HEK293T (cell line): ENCODE measurements around the gene LIMK1.

ENCODE experiments used
- CTCF ChIA-PET: fragments of 350-600 bp; formaldehyde crosslinking; extraction: SDS; loops from one replicate; lab custom pipeline; 2021; ENCODE audit warnings: antibody characterized with exemption, inconsistent platforms; lab: Yijun Ruan, JAX
- POLR2A ChIA-PET: fragments of 350-600 bp; formaldehyde crosslinking; extraction: SDS; loops from one replicate; lab custom pipeline; 2020; ENCODE audit warnings: antibody characterized with exemption, inconsistent platforms; lab: Yijun Ruan, JAX
- DNase-seq: peaks from one replicate; pipeline ENCODE4 v3.0.0; 2012; ENCODE audit warnings: mixed read lengths; ENCODE audit errors: extremely low spot score
- ARNT ChIP-seq: fragments of 450-650 bp; IDR thresholded peaks from 2 replicates; pipeline ENCODE4 v1.6.1; 2017; ENCODE audit warnings: mild to moderate bottlenecking
- BHLHE40 ChIP-seq: fragments of 450-650 bp; IDR thresholded peaks from 2 replicates; pipeline ENCODE4 v1.6.1; 2016; ENCODE audit warnings: mild to moderate bottlenecking, moderate library complexity, borderline replicate concordance
- CTBP1 ChIP-seq: fragments of 450-650 bp; IDR thresholded peaks from 2 replicates; pipeline ENCODE4 v1.6.1; 2016; ENCODE audit warnings: borderline replicate concordance
- ELF4 ChIP-seq: fragments of 450-650 bp; IDR thresholded peaks from 2 replicates; pipeline ENCODE4 v1.6.1; 2017; ENCODE audit warnings: antibody characterized with exemption
- FOXA1 ChIP-seq: fragments of 450-650 bp; IDR thresholded peaks from 2 replicates; pipeline ENCODE4 v1.6.1; 2016; ENCODE audit warnings: mild to moderate bottlenecking
- FOXK2 ChIP-seq: fragments of 450-650 bp; IDR thresholded peaks from 2 replicates; pipeline ENCODE4 v1.6.1; 2016; ENCODE audit warnings: mild to moderate bottlenecking
- FOXM1 ChIP-seq: fragments of 450-650 bp; IDR thresholded peaks from 2 replicates; pipeline ENCODE4 v1.6.1; 2017; ENCODE audit warnings: mild to moderate bottlenecking, borderline replicate concordance
- HDGF ChIP-seq: fragments of 450-650 bp; IDR thresholded peaks from 2 replicates; pipeline ENCODE4 v1.6.1; 2017; ENCODE audit warnings: antibody characterized with exemption, borderline replicate concordance
- L3MBTL2 ChIP-seq: fragments of 450-650 bp; conservative IDR thresholded peaks from 2 replicates; pipeline ENCODE4 v1.6.1; 2016; ENCODE audit warnings: mild to moderate bottlenecking
- LEF1 ChIP-seq: fragments of 450-650 bp; IDR thresholded peaks from 2 replicates; pipeline ENCODE4 v1.6.1; 2017; ENCODE audit warnings: mild to moderate bottlenecking, borderline replicate concordance
- NFRKB ChIP-seq: fragments of 450-650 bp; IDR thresholded peaks from 2 replicates; pipeline ENCODE4 v1.6.1; 2016; ENCODE audit warnings: mild to moderate bottlenecking, moderate library complexity
- SP1 ChIP-seq: fragments of 450-650 bp; IDR thresholded peaks from 2 replicates; pipeline ENCODE4 v1.6.1; 2017
- SUZ12 ChIP-seq: fragments of 450-650 bp; IDR thresholded peaks from 2 replicates; pipeline ENCODE4 v1.6.1; 2016; ENCODE audit warnings: mild to moderate bottlenecking
- TARDBP ChIP-seq: fragments of 450-650 bp; IDR thresholded peaks from 2 replicates; pipeline ENCODE4 v1.6.1; 2016
- ZNF384 ChIP-seq: fragments of 450-650 bp; IDR thresholded peaks from 2 replicates; pipeline ENCODE4 v1.6.1; 2016
- TF ChIP-seq, protein P1 (sequence below): fragments of 450-650 bp; IDR thresholded peaks from 2 replicates; pipeline ENCODE4 v1.6.1; 2016

The LIMK1 gene

GRCh38 chr7:74083117-74083876, at the start of gene LIMK1:
TSS of gene LIMK1 (plus strand) at chr7:74083804. CDS start at chr7:74083991, 187 bp downstream.
- TF ChIP-seq BHLHE40 (no peak), SUZ12 (no peak), ARNT (no peak), CTBP1 (no peak), HDGF (0 out of 2 replicates have a peak, but pooled peaks have one; percentile 28), FOXK2 (no peak), LEF1 (no peak), NFRKB (no peak), TARDBP (no peak), SP1 (no peak), FOXM1 (no peak), ELF4 (no peak), FOXA1 (no peak), L3MBTL2 (peak; percentile 32; the same call in 1 of the 2 replicates), ZNF384 (no peak)
- TF ChIP-seq, protein P1, sequence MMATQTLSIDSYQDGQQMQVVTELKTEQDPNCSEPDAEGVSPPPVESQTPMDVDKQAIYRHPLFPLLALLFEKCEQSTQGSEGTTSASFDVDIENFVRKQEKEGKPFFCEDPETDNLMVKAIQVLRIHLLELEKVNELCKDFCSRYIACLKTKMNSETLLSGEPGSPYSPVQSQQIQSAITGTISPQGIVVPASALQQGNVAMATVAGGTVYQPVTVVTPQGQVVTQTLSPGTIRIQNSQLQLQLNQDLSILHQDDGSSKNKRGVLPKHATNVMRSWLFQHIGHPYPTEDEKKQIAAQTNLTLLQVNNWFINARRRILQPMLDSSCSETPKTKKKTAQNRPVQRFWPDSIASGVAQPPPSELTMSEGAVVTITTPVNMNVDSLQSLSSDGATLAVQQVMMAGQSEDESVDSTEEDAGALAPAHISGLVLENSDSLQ = peak; percentile 36; the same call in 1 of the 2 replicates
- ChIA-PET CTCF (interaction anchor here (1.0 kb wide), 1 partner anchor 14 kb away, joined by 3 read pairs; no protein-coding TSS in a partner anchor), POLR2A (interaction anchor here (0.5 to 3.7 kb wide), 6 partner anchors 11 to 90 kb away, joined by 3 to 12 read pairs (median 4); partner anchors contain the start of gene EIF4H)
- peak; percentile 95 for DNase-seq

DNA sequence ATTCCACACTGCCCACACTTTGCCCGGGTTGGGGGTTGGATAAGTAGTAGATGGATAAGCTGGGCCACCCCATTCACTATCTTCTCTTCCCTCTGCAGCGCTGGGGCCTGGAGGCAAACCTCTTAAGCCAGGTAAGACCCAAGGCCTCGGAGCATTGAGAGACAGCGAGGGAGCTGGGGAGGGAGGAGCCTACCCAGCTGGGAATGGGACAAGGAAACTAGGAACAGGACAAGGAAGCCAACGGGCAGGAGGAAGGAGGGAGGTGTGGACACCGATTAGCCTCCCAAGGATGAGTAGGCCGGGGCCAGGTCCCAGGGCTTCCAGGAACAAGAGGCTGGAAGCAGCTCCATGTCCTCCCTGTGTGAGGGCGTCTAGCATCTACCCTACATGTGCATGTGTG, 46.0 kb upstream of the LIMK1 start:
- no peak for DNase-seq
- CTCF ChIA-PET = interaction anchor here (2.8 kb wide), 1 partner anchor 11 kb away, joined by 18 read pairs; no protein-coding TSS in a partner anchor
- TF ChIP-seq FOXK2 = no peak
- no peak for TF ChIP-seq FOXA1
- no peak for TF ChIP-seq SP1
- TF ChIP-seq ARNT = no peak
- no peak for TF ChIP-seq CTBP1
- no peak for TF ChIP-seq BHLHE40
- no peak for TF ChIP-seq TARDBP
- TF ChIP-seq, protein P1 = no peak
- TF ChIP-seq ZNF384 = no peak
- TF ChIP-seq NFRKB = no peak
- TF ChIP-seq FOXM1 = no peak
- TF ChIP-seq L3MBTL2 = no peak
- no peak for TF ChIP-seq HDGF
- TF ChIP-seq LEF1 = no peak
- no peak for TF ChIP-seq SUZ12
- no peak for TF ChIP-seq ELF4
- POLR2A ChIA-PET = no interaction called here

- ChIA-PET CTCF (interaction anchor here (2.8 kb wide), 1 partner anchor 12 kb away, joined by 18 read pairs; no protein-coding TSS in a partner anchor), POLR2A (no interaction called here)
- no peak for DNase-seq
- TF ChIP-seq FOXK2 (no peak), FOXA1 (no peak), ELF4 (no peak), ARNT (no peak), TARDBP (no peak), NFRKB (no peak)
- TF ChIP-seq, protein P1 = no peak
Measured at GRCh38 chr7:74038194-74038961, 45.2 kb upstream of the LIMK1 start.

DNA sequence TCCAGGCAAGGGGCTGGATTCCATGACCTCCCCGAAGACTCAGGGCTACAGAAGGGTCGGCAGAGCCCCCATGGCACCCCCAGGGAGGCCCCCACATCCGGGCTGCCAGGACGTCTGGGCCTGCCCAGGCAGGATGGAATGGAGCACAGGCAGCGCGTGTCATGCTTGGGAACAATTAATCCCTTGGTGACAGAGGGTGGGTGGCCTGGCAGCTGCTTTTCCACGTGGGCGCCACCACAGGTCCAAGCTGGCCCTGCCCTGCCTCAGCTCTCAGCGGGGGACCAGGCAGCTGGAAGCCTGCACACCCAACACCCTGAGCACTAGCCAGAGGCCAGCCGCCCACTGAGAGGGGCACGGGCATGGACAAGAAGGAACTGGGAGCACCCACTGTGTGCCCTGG, 44.3 kb upstream of the LIMK1 start:
- DNase-seq = no peak
- TF ChIP-seq FOXM1 (no peak), SP1 (no peak), L3MBTL2 (no peak), ARNT (no peak), TARDBP (no peak), HDGF (no peak)
- TF ChIP-seq, protein P1 = no peak
- POLR2A ChIA-PET = no interaction called here
- CTCF ChIA-PET = interaction anchor here (1.2 kb wide), 1 partner anchor 12 kb away, joined by 3 read pairs; no protein-coding TSS in a partner anchor

GRCh38 chr7:74040101-74040790, 43.4 kb upstream of the LIMK1 start:
- ChIA-PET POLR2A (no interaction called here), CTCF (interaction anchor here (1.2 kb wide), 1 partner anchor 13 kb away, joined by 3 read pairs; no protein-coding TSS in a partner anchor)
- no peak for DNase-seq
- no peak for TF ChIP-seq FOXA1
- TF ChIP-seq FOXM1 = no peak
- no peak for TF ChIP-seq TARDBP
- TF ChIP-seq NFRKB = no peak
- TF ChIP-seq ARNT = no peak
- no peak for TF ChIP-seq CTBP1
- no peak for TF ChIP-seq LEF1
- no peak for TF ChIP-seq SUZ12
- TF ChIP-seq ELF4 = no peak
- TF ChIP-seq ZNF384 = no peak
- TF ChIP-seq SP1 = no peak
- no peak for TF ChIP-seq HDGF
- no peak for TF ChIP-seq FOXK2
- no peak for TF ChIP-seq BHLHE40
- TF ChIP-seq, protein P1 = no peak
- no peak for TF ChIP-seq L3MBTL2
